ENCODE results near the gene TMEM253. TPM values are rescaled to one million over a fixed set of nuclear protein-coding genes. Genes with fewer than 3 reads are reported as not detected.

Gene TMEM253
- total RNA-seq, 1 donor from 2014 or later: 0.19 TPM

GRCh38 chr14:21061347-21061668, 39.6 kb upstream of the TMEM253 start:
- Histone ChIP-seq H3K4me1 (peaks cover 14% of the 10 kb centered on the region), H3K4me3 (no peak overlapping the region), H3K9me3 (replicated peaks) (no peaks in the 10 kb centered on the region), H3K27me3 (ENCODE audit: low read depth) (no peaks in the 10 kb centered on the region), H3K36me3 (no peaks in the 10 kb centered on the region), H3K27ac (replicated peaks) (no peak overlapping the region)
- DNase-seq: no peak
- TF ChIP-seq CTCF (IDR thresholded peaks at IDR 0.05; ENCODE audit: borderline replicate concordance): no peak
- intact Hi-C loops (cut with micrococcal nuclease): no loop called here

- Histone ChIP-seq H3K36me3 (no peaks in the 10 kb centered on the region), H3K27ac (replicated peaks) (no peak overlapping the region), H3K9me3 (replicated peaks) (no peaks in the 10 kb centered on the region), H3K27me3 (ENCODE audit: low read depth) (no peaks in the 10 kb centered on the region), H3K4me3 (no peak overlapping the region), H3K4me1 (peaks cover 9% of the 10 kb centered on the region)
- no peak for TF ChIP-seq CTCF (IDR thresholded peaks at IDR 0.05; ENCODE audit: borderline replicate concordance)
- intact Hi-C loops (cut with micrococcal nuclease): no loop called here
- no peak for DNase-seq
Observed at GRCh38 chr14:21063479-21063878, 37.4 kb upstream of the TMEM253 start.

- no peak for DNase-seq
- Histone ChIP-seq H3K9me3 (replicated peaks) (no peaks in the 10 kb centered on the region), H3K27me3 (ENCODE audit: low read depth) (no peaks in the 10 kb centered on the region), H3K27ac (replicated peaks) (no peak overlapping the region), H3K4me1 (peaks cover 44% of the 10 kb centered on the region), H3K4me3 (no peak overlapping the region), H3K36me3 (no peaks in the 10 kb centered on the region)
- intact Hi-C loops (cut with micrococcal nuclease): loop anchor here (5.0 kb wide), 1 partner anchor 35 kb away; the partner anchor contains the start of gene TMEM253
- TF ChIP-seq CTCF (IDR thresholded peaks at IDR 0.05; ENCODE audit: borderline replicate concordance): no peak
Observed at GRCh38 chr14:21066882-21067502, 33.9 kb upstream of the TMEM253 start.

GRCh38 chr14:21068521-21069387, 32.1 kb upstream of the TMEM253 start:
- peak; percentile 47 for DNase-seq
- intact Hi-C loops (cut with micrococcal nuclease): loop anchor here (5.0 kb wide), 1 partner anchor 34 kb away; the partner anchor contains the start of gene TMEM253
- peak overlapping the region; percentile 88 for H3K4me3 ChIP-seq
- no peaks in the 10 kb centered on the region for H3K27me3 ChIP-seq (ENCODE audit: low read depth)
- no peaks in the 10 kb centered on the region for H3K9me3 ChIP-seq (replicated peaks)
- H3K36me3 ChIP-seq: peaks cover 11% of the 10 kb centered on the region
- peaks cover 47% of the 10 kb centered on the region for H3K4me1 ChIP-seq
- peak; percentile 78 for TF ChIP-seq CTCF (IDR thresholded peaks at IDR 0.05; ENCODE audit: borderline replicate concordance)
- H3K27ac ChIP-seq (replicated peaks): peak overlapping the region; percentile 95

- DNase-seq: peak; percentile 61
- intact Hi-C loops (cut with micrococcal nuclease): loop anchor here (5.0 kb wide), 1 partner anchor 33 kb away; the partner anchor contains the start of gene TMEM253
Observed at GRCh38 chr14:21069388-21070082, 31.3 kb upstream of the TMEM253 start.

More at GRCh38 chr14:21069388-21070082, 31.3 kb upstream of the TMEM253 start:
- peak overlapping the region; percentile 88 for H3K4me3 ChIP-seq
- H3K27me3 ChIP-seq (ENCODE audit: low read depth): no peaks in the 10 kb centered on the region
- H3K4me1 ChIP-seq: peaks cover 46% of the 10 kb centered on the region
- H3K27ac ChIP-seq (replicated peaks): peak overlapping the region; percentile 95
- peaks cover 18% of the 10 kb centered on the region for H3K36me3 ChIP-seq
- no peaks in the 10 kb centered on the region for H3K9me3 ChIP-seq (replicated peaks)
- no peak for TF ChIP-seq CTCF (IDR thresholded peaks at IDR 0.05; ENCODE audit: borderline replicate concordance)

Measured in left ventricle myocardium inferior (tissue), 1 donor.